ENCODE measurements around the gene CBX8.

CBX8 gene

GRCh38 chr17:79837888-79838521 lies 41.1 kb upstream of the CBX8 start:
- TF ChIP-seq CTCF (IDR thresholded peaks at IDR 0.05) (no peak), ZFX (IDR thresholded peaks at IDR 0.05; ENCODE audit: borderline replicate concordance) (no peak)
- H3K27ac ChIP-seq: peak overlapping the region; percentile 93

GRCh38 chr17:79836972-79837887 lies 40.4 kb upstream of the CBX8 start:
- no peak for TF ChIP-seq ZFX (IDR thresholded peaks at IDR 0.05; ENCODE audit: borderline replicate concordance)
- TF ChIP-seq CTCF (IDR thresholded peaks at IDR 0.05): peak; percentile 13; the same call in 1 of the 2 replicates
- peak overlapping the region; percentile 93 for H3K27ac ChIP-seq

GRCh38 chr17:79836510-79836971 lies 39.7 kb upstream of the CBX8 start:
- H3K27ac ChIP-seq: peak overlapping the region; percentile 93
- no peak for TF ChIP-seq CTCF (IDR thresholded peaks at IDR 0.05)
- TF ChIP-seq ZFX (IDR thresholded peaks at IDR 0.05; ENCODE audit: borderline replicate concordance): no peak

GRCh38 chr17:79835953-79836509 lies 39.2 kb upstream of the CBX8 start:
- H3K27ac ChIP-seq: peak overlapping the region; percentile 93
- TF ChIP-seq CTCF (IDR thresholded peaks at IDR 0.05): no peak

- TF ChIP-seq ZFX (IDR thresholded peaks at IDR 0.05; ENCODE audit: borderline replicate concordance): no peak
- TF ChIP-seq CTCF (IDR thresholded peaks at IDR 0.05): no peak
- H3K27ac ChIP-seq: peak overlapping the region; percentile 93
Measured at GRCh38 chr17:79835470-79835899, 38.6 kb upstream of the CBX8 start.

GRCh38 chr17:79834565-79835469 lies 37.9 kb upstream of the CBX8 start:
- H3K27ac ChIP-seq: peak overlapping the region; percentile 93
- TF ChIP-seq CTCF (IDR thresholded peaks at IDR 0.05): peak; percentile 90
- no peak for TF ChIP-seq ZFX (IDR thresholded peaks at IDR 0.05; ENCODE audit: borderline replicate concordance)

Data from 22Rv1 (cell line).